GM12878 (cell line): ENCODE data around the gene TBC1D2B. TPM values are rescaled to one million over a fixed set of nuclear protein-coding genes. Genes with fewer than 3 reads are reported as not detected.

Source experiments
- ATAC-seq: fragments of 200-7000 bp; cut with Tn5 transposase; 3 replicates; pipeline ENCODE4 v1.9.1; 2020; ENCODE audit warnings: mild to moderate bottlenecking, moderate library complexity
- BruUV-seq: library from RNA; stranded (reverse); fragments of 400-500 nt; replicated peaks from 2 replicates; lab custom pipeline; 2021; lab: Mats Ljungman, UMichigan
- CTCF ChIA-PET: fragments of 300-600 bp; sonication (Branson Sonifier 250); formaldehyde crosslinking; extraction: SDS; loops from one replicate; lab custom pipeline; 2021; ENCODE audit warnings: inconsistent platforms; lab: Yijun Ruan, JAX
- POLR2A ChIA-PET: fragments of 350-600 bp; formaldehyde crosslinking; extraction: SDS; loops from one replicate; lab custom pipeline; 2021; ENCODE audit warnings: inconsistent platforms; lab: Charles Lee
- RAD21 ChIA-PET: fragments of 300-600 bp; sonication (Branson Sonifier 250); formaldehyde crosslinking; loops from one replicate; lab custom pipeline; 2023; ENCODE audit warnings: antibody characterized with exemption; ENCODE audit not compliant: unreplicated experiment; lab: Charles Lee
- SMC1A ChIA-PET: fragments of 300-600 bp; sonication (Branson Sonifier 250); formaldehyde crosslinking; loops from one replicate; lab custom pipeline; 2023; ENCODE audit not compliant: unreplicated experiment, uncharacterized antibody; lab: Charles Lee
- DNase-seq: peaks from one replicate; pipeline ENCODE4 v3.0.0-alpha.2; 2011; ENCODE audit warnings: low read depth, low spot score
- FAIRE-seq: peaks from 3 replicates; lab custom pipeline; 2011; peaks lifted over from hg19 to GRCh38; lab: Jason Lieb, UNC
- H2AFZ ChIP-seq: 2 replicates; pipeline ENCODE4 v1.6.0; 2011; ENCODE audit warnings: low read depth, low read length, control low read depth; ENCODE audit not compliant: control insufficient read depth
- H3K27ac ChIP-seq: 2 replicates; pipeline ENCODE4 v1.5.1; 2011; ENCODE audit warnings: control low read depth; ENCODE audit not compliant: control insufficient read depth, insufficient read depth
- H3K27me3 ChIP-seq, 2 experiments: replicated peaks in 1 of 2; 2 replicates each; pipeline versions ENCODE4 v1.6.0 to v1.6.1; 2011; ENCODE audit warnings: low read length in 1 of 2; ENCODE audit not compliant: control insufficient read depth in 2 of 2, insufficient read depth in 2 of 2
- H3K36me3 ChIP-seq, 2 experiments: 2 replicates each; pipeline ENCODE4 v1.5.1; 2011; ENCODE audit warnings: low read length in 1 of 2; ENCODE audit not compliant: control insufficient read depth in 2 of 2, insufficient read depth in 2 of 2
- H3K4me1 ChIP-seq: 2 replicates; pipeline ENCODE4 v1.6.1; 2011; ENCODE audit warnings: mild to moderate bottlenecking, low read length, moderate library complexity, mixed read lengths; ENCODE audit not compliant: control insufficient read depth, insufficient read depth
- H3K4me2 ChIP-seq: 2 replicates; pipeline ENCODE4 v1.6.0; 2011; ENCODE audit warnings: control low read depth; ENCODE audit not compliant: control insufficient read depth, insufficient read depth
- H3K4me3 ChIP-seq: fragments of 200-600 bp; sonication (generic); 2 replicates; pipeline ENCODE4 v1.5.1; 2016
- H3K79me2 ChIP-seq: 2 replicates; pipeline ENCODE4 v1.6.0; 2011; ENCODE audit warnings: low read length; ENCODE audit not compliant: control insufficient read depth, insufficient read depth
- H3K9ac ChIP-seq: 2 replicates; pipeline ENCODE4 v1.8.0; 2011; ENCODE audit warnings: low read length, control low read depth, mixed read lengths; ENCODE audit not compliant: control insufficient read depth, insufficient read depth
- H3K9me3 ChIP-seq: replicated peaks from 3 replicates; pipeline ENCODE4 v1.5.1; 2011; ENCODE audit warnings: mild to moderate bottlenecking, low read length; ENCODE audit not compliant: control insufficient read depth, insufficient read depth
- H4K20me1 ChIP-seq: 2 replicates; pipeline ENCODE4 v1.6.0; 2011; ENCODE audit not compliant: control insufficient read depth, insufficient read depth
- ASH2L ChIP-seq: fragments of 300-600, 200-600 bp; sonication (generic); IDR thresholded peaks from 2 replicates; pipeline ENCODE4 v1.6.1; 2017; ENCODE audit warnings: low read depth, mild to moderate bottlenecking, borderline replicate concordance
- ATF7 ChIP-seq: fragments of 450-650 bp; IDR thresholded peaks from 2 replicates; pipeline ENCODE4 v1.6.1; 2016; ENCODE audit warnings: low read depth, mild to moderate bottlenecking
- BHLHE40 ChIP-seq, 2 experiments: fragments of 450-650 bp in 1 of 2; IDR thresholded peaks; 2 replicates each; pipeline ENCODE4 v1.6.1; 2011 to 2017; ENCODE audit warnings: low read depth in 2 of 2, borderline replicate concordance in 1 of 2, improper control_type of control experiment in 1 of 2, low read length in 1 of 2, mild to moderate bottlenecking in 1 of 2
- GABPA ChIP-seq: IDR thresholded peaks from 2 replicates; pipeline ENCODE4 v1.6.1; 2014; ENCODE audit warnings: antibody characterized with exemption, low read depth, mild to moderate bottlenecking, inconsistent platforms
- HDAC2 ChIP-seq: fragments of 200-600 bp; sonication (generic); IDR thresholded peaks from 2 replicates; pipeline ENCODE4 v1.6.1; 2017
- NFYA ChIP-seq: IDR thresholded peaks from 2 replicates; pipeline ENCODE4 v1.6.1; 2011; ENCODE audit warnings: low read depth, mild to moderate bottlenecking, low read length, improper control_type of control experiment, borderline replicate concordance
- PBX3 ChIP-seq: IDR thresholded peaks from 2 replicates; pipeline ENCODE4 v1.6.1; 2011; ENCODE audit warnings: mild to moderate bottlenecking, low read depth, low read length, moderate library complexity; ENCODE audit not compliant: insufficient replicate concordance
- PKNOX1 ChIP-seq: fragments of 450-650 bp; IDR thresholded peaks from 2 replicates; pipeline ENCODE4 v1.6.1; 2016; ENCODE audit warnings: mild to moderate bottlenecking
- RAD51 ChIP-seq: fragments of 450-650 bp; IDR thresholded peaks from 2 replicates; pipeline ENCODE4 v1.6.1; 2016; ENCODE audit warnings: moderate library complexity, mild to moderate bottlenecking, inconsistent platforms
- RBBP5 ChIP-seq: fragments of 200-600 bp; sonication (generic); conservative IDR thresholded peaks from 2 replicates; pipeline ENCODE4 v1.6.1; 2016
- RCOR1 ChIP-seq: conservative IDR thresholded peaks from 2 replicates; pipeline ENCODE4 v1.6.1; 2012; ENCODE audit warnings: low read depth, low read length, improper control_type of control experiment
- STAT3 ChIP-seq: IDR thresholded peaks from 2 replicates; pipeline ENCODE4 v1.6.1; 2011; ENCODE audit warnings: low read depth, low read length, improper control_type of control experiment
- SUPT20H ChIP-seq: IDR thresholded peaks from 2 replicates; pipeline ENCODE4 v1.6.1; 2011; ENCODE audit warnings: low read depth, mild to moderate bottlenecking, low read length, moderate library complexity, borderline replicate concordance; ENCODE audit not compliant: control insufficient read depth
- TARDBP ChIP-seq: IDR thresholded peaks from 2 replicates; pipeline ENCODE4 v1.6.1; 2016; ENCODE audit warnings: borderline replicate concordance
- ZNF274 ChIP-seq: IDR thresholded peaks from one replicate; pipeline ENCODE4 v1.8.0; 2011; ENCODE audit not compliant: insufficient read length, insufficient read depth
- ZZZ3 ChIP-seq: IDR thresholded peaks from 2 replicates; pipeline ENCODE4 v1.6.1; 2011; ENCODE audit warnings: low read depth; ENCODE audit not compliant: control insufficient read depth, insufficient read length
- WGBS: methylation state at CpG from one replicate; pipeline ENCODE4 v1.1.6; 2016; ENCODE audit warnings: low lambda C conversion rate; ENCODE audit not compliant: insufficient replicate concordance, insufficient coverage; ENCODE audit errors: missing lambda C conversion rate; 5-methylcytosine and 5-hydroxymethylcytosine counted together
- in situ Hi-C: fragments of 300-500 bp; cut with MboI; formaldehyde crosslinking; loops from 9 replicates; pipeline ENCODE4 v1.14.3; 2018; ENCODE audit warnings: mixed read lengths
- intact Hi-C: fragments of 100-400 bp; cut with micrococcal nuclease; formaldehyde crosslinking; loops from one replicate; pipeline ENCODE4 v1.14.2; 2022; ENCODE audit not compliant: unreplicated experiment
- polyA plus RNA-seq, 11 experiments: library from polyadenylated mRNA; depleted of rRNA in 4 of 11; unstranded in 6 of 11; stranded (reverse) in 5 of 11; fragments of >200 nt; fragmentation: Nextera tagmentation in 4 of 11; fragmentation: Illumina TruSeq in 1 of 11; extraction: Ambion mirVana in 4 of 11; extraction: Trizol in 1 of 11; gene quantifications; 1 replicate in 1 of 11; 2 replicates in 10 of 11; pipeline versions ENCODE4 v1.2.1 to v1.2.3, GENCODE V29; 2011 to 2016; ENCODE audit warnings: inconsistent platforms in 2 of 11, missing spikeins in 2 of 11, low read depth in 1 of 11
- total RNA-seq, 4 experiments: library from RNA; depleted of rRNA in 3 of 4; stranded (reverse); fragments of >200 nt in 3 of 4; fragmentation: Illumina TruSeq in 1 of 4; extraction: Trizol in 1 of 4; gene quantifications; 2 replicates each; pipeline versions ENCODE4 v1.2.1 to v1.2.3, GENCODE V29; 2013 to 2021
- TF ChIP-seq, protein P1 (sequence below): IDR thresholded peaks from 2 replicates; pipeline ENCODE4 v1.6.1; 2011; ENCODE audit warnings: borderline replicate concordance, low read depth, mild to moderate bottlenecking, moderate library complexity, low read length; ENCODE audit not compliant: insufficient read depth, poor library complexity, severe bottlenecking

TBC1D2B gene
- total and polyA plus RNA-seq, 10 of the 15 experiments (the other 5 are each of a cell fraction or from before 2014, with no cell fraction given), result 1.3 to 53.4 (median 19.4) TPM

DNA sequence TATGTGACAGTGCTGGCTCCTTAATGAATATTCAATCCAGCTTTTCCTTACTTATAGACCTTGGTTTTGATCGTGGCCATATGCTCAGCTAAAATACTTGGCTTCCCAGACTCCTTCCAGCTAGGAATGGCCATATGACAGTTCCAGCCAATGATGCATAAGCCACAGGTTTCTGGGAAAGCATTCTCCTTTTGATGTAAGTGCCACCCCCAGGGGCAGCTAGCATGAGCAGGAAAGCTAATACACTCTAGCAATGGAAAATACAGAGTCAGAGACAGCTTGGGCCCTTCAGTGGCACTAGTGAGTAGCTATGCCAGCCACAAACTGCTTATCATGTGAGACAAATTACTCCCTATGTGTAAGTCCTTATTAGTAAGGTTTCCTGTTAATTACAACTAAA is 26.7 kb downstream of the TBC1D2B start:
- POLR2A ChIA-PET, result interaction anchor here (1.0 to 6.0 kb wide), 9 partner anchors 10 to 126 kb away, joined by 3 to 79 read pairs (median 5); no protein-coding TSS in a partner anchor
- no peak for ATAC-seq
- H3K9me3 ChIP-seq, result no peaks in the 10 kb centered on the region
- DNase-seq, result no peak
- peak overlapping the region; percentile 57 for H3K4me2 ChIP-seq
- H3K27ac ChIP-seq, result peak overlapping the region; percentile 53
- no peak overlapping the region for H3K4me3 ChIP-seq
- SMC1A ChIA-PET, result interaction anchor here (0.5 to 14.4 kb wide), 17 partner anchors 9 to 120 kb away, joined by 3 to 305 read pairs (median 7); no protein-coding TSS in a partner anchor
- H2AFZ ChIP-seq, result no peak overlapping the region
- peaks cover 5 to 14% of the 10 kb centered on the region in 2 experiments for H3K36me3 ChIP-seq
- intact Hi-C loops (loop anchor here (2.0 kb wide), 1 partner anchor 16 kb away; no protein-coding TSS in a partner anchor), in situ Hi-C loops (no loop called here)
- H3K79me2 ChIP-seq, result peaks cover 30% of the 10 kb centered on the region
- no peaks in the 10 kb centered on the region for H4K20me1 ChIP-seq
- no TSS peak for BruUV-seq
- H3K27me3 ChIP-seq, result no peaks in the 10 kb centered on the region
- CTCF ChIA-PET, result interaction anchor here (0.6 to 9.1 kb wide), 21 partner anchors 9 to 833 kb away, joined by 3 to 158 read pairs (median 5); partner anchors contain the start of gene TBC1D2B
- H3K9ac ChIP-seq, result no peak overlapping the region
- no peak for FAIRE-seq
- TF ChIP-seq TARDBP (no peak), PKNOX1 (no peak), HDAC2 (no peak), ZZZ3 (no peak), ATF7 (no peak), RCOR1 (no peak), ASH2L (no peak), BHLHE40 (IDR thresholded peaks at IDR 0.05; ENCODE audit: borderline replicate concordance in 1 of 2, low read depth in 2 of 2, low read length in 1 of 2) (no peak), ZNF274 (no peak), RBBP5 (no peak), PBX3 (no peak), SUPT20H (no peak), RAD51 (no peak), GABPA (no peak), NFYA (no peak), STAT3 (no peak)
- TF ChIP-seq, protein P1, sequence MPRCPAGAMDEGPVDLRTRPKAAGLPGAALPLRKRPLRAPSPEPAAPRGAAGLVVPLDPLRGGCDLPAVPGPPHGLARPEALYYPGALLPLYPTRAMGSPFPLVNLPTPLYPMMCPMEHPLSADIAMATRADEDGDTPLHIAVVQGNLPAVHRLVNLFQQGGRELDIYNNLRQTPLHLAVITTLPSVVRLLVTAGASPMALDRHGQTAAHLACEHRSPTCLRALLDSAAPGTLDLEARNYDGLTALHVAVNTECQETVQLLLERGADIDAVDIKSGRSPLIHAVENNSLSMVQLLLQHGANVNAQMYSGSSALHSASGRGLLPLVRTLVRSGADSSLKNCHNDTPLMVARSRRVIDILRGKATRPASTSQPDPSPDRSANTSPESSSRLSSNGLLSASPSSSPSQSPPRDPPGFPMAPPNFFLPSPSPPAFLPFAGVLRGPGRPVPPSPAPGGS, result no peak
- RAD21 ChIA-PET, result interaction anchor here (0.7 to 9.0 kb wide), 16 partner anchors 8 to 145 kb away, joined by 3 to 170 read pairs (median 8); partner anchors contain the start of gene IDH3A
- 100% methylated on average over 1 of the region's 1 CpG for WGBS
- peaks cover 76% of the 10 kb centered on the region for H3K4me1 ChIP-seq
